Heart left ventricle (tissue), 16 donors: ENCODE results near the gene ZNF628. TPM values are rescaled to one million over a fixed set of nuclear protein-coding genes. Genes with fewer than 3 reads are reported as not detected.

ENCODE experiments used
- ATAC-seq, 4 donors: fragments of 200-7000 bp; cut with Tn5 transposase; one replicate each; pipeline ENCODE4 v1.9.1; 2020 to 2022; ENCODE audit warnings: moderate library complexity in 4 of 4, mild to moderate bottlenecking in 3 of 4, moderate number of reproducible peaks in 1 of 4
- DNase-seq, 5 donors: peaks; one replicate each; pipeline ENCODE4 v3.0.0-alpha.2; 2020
- H3K27ac ChIP-seq, 12 donors: fragments of 200-600 bp; sonication (generic) in 4 of 12; one replicate each; pipeline versions ENCODE4 v1.5.0 to v1.8.0; 2016 to 2022; ENCODE audit warnings: mild to moderate bottlenecking in 2 of 12
- H3K27me3 ChIP-seq, 9 donors: fragments of 200-600 bp; sonication (generic) in 2 of 9; one replicate each; pipeline versions ENCODE4 v1.5.1 to v1.8.0; 2016 to 2022; ENCODE audit warnings: mild to moderate bottlenecking in 3 of 9
- H3K36me3 ChIP-seq, 9 donors: fragments of 200-600 bp; sonication (generic) in 2 of 9; one replicate each; pipeline versions ENCODE4 v1.5.0 to v1.8.0; 2018 to 2022; ENCODE audit warnings: mild to moderate bottlenecking in 2 of 9
- H3K4me1 ChIP-seq, 12 donors: fragments of 200-600 bp; sonication (generic) in 4 of 12; one replicate each; pipeline versions ENCODE4 v1.5.0 to v1.8.0; 2016 to 2022; ENCODE audit warnings: mild to moderate bottlenecking in 3 of 12
- H3K4me3 ChIP-seq, 12 donors: fragments of 200-600 bp; sonication (generic) in 4 of 12; one replicate each; pipeline versions ENCODE4 v1.5.0 to v1.8.0; 2017 to 2022; ENCODE audit warnings: mild to moderate bottlenecking in 9 of 12, moderate library complexity in 4 of 12
- H3K9me3 ChIP-seq, 12 donors: fragments of 200-600 bp; sonication (generic) in 4 of 12; one replicate each; pipeline versions ENCODE4 v1.5.0 to v1.8.0; 2016 to 2022; ENCODE audit warnings: mild to moderate bottlenecking in 1 of 12
- CTCF ChIP-seq, 12 donors: fragments of 200-600 bp; sonication (generic) in 4 of 12; IDR thresholded peaks; one replicate each; pipeline versions ENCODE4 v1.5.0 to v1.8.0; 2018 to 2022; ENCODE audit warnings: antibody characterized with exemption in 12 of 12, mild to moderate bottlenecking in 5 of 12
- POLR2A ChIP-seq, 2 donors: fragments of 450-650 bp; IDR thresholded peaks; one replicate each; pipeline ENCODE4 v1.6.1; 2017; ENCODE audit warnings: antibody characterized with exemption in 2 of 2, mild to moderate bottlenecking in 2 of 2, moderate library complexity in 2 of 2
- WGBS, 4 donors: extraction: QIAGEN DNeasy Blood & Tissue Kit in 2 of 4; methylation state at CpG; one replicate each; pipeline versions ENCODE4 v1.1.5 to v1.1.7; 2013 to 2018; 5-methylcytosine and 5-hydroxymethylcytosine counted together
- intact Hi-C, 10 donors: fragments of 100-400 bp; cut with DNase I; formaldehyde crosslinking; loops; one replicate each; pipeline versions ENCODE4 v1.11.1 to v1.14.2; 2022
- polyA plus RNA-seq, 2 donors: library from polyadenylated mRNA; stranded (reverse); fragments of 200-250 nt; gene quantifications; one replicate each; pipeline ENCODE4 v1.2.3, GENCODE V29; 2013
- total RNA-seq, 9 donors: library from RNA; depleted of rRNA in 2 of 9; stranded (reverse); fragments of >200 nt in 2 of 9; fragmentation: NEBNext Ultra II Directional in 3 of 9; extraction: Animal tissue kit (Norgen Biotek cat#: 25700) in 3 of 9; gene quantifications; one replicate each; pipeline versions ENCODE4 v1.1.0 to v1.2.4, GENCODE V29; 2016 to 2023
- donor health status: ischemic (EF 13 %, LVEDD 7.1; RV severe dilation, severe dysfunction).
- donor health status: healthy with polysubstance abuse.
- donor health status: DM: no; HTN: yes; CAD: no.
- donor health status: DM: no; HTN: no; CAD: no.
- donor health status: ischemic (EF 25% LVEDD 6.9; RV normal size, moderate dysfunction).
- donor health status: ischemic (EF 25% LVEDD 5.7; RV mildly dilated, moderate dysfunction).
- donor health status: healthy.
- donor health status: DM: yes; HTN: yes; CAD: no.
- donor health status: ischemic (EF 35%, LVEDD 5.7; RV mildly dilated, moderate dysfunction).
- donor health status: nonischemic (EF 11% LVEDD 7.7; RV severe dilation, severe dysfunction).
- donor health status: DM: yes; HTN: yes; CAD: no.
- donor health status: PGD.
- donor health status: ischemic (EF 29% LVEDD 5.4; RV normal size, mild dysfunction).
- donor health status: nonischemic (EF 23%, LVEDD 6.1; RV moderate dilation, normal function).

ZNF628 gene
- total and polyA plus RNA-seq, 11 donors: 2.3 to 10.3 (median 5.4) TPM

- intact Hi-C loops: loop anchor here (1.0 to 5.0 kb wide), 6 partner anchors 35 to 165 kb away; no protein-coding TSS in a partner anchor
- Histone ChIP-seq H3K4me3 (no peak overlapping the region), H3K36me3 (no peaks in the 10 kb centered on the region), H3K27me3 (no peaks in the 10 kb centered on the region), H3K9me3 (no peaks in the 10 kb centered on the region), H3K27ac (no peak overlapping the region), H3K4me1 (peaks cover 0 to 12% (median 7%) of the 10 kb centered on the region in 12 donors)
- 29 to 33% (median 31%) methylated on average over 26 to 29 of the region's 29 CpGs for WGBS, 4 donors
- no peak for TF ChIP-seq POLR2A (IDR thresholded peaks at IDR 0.05)
- peak; percentile 96 to 100 (median 99) for TF ChIP-seq CTCF (IDR thresholded peaks at IDR 0.05)
- peak; percentile 74 to 89 (median 88) for ATAC-seq
- DNase-seq: peak; percentile 62 to 88 (median 74)
Observed at GRCh38 chr19:55467236-55468053, 9.0 kb upstream of the ZNF628 start.

GRCh38 chr19:55468054-55468393, 8.4 kb upstream of the ZNF628 start:
- Histone ChIP-seq H3K27ac (no peak overlapping the region), H3K4me1 (peaks cover 0 to 10% (median 5%) of the 10 kb centered on the region in 12 donors), H3K4me3 (no peak overlapping the region), H3K9me3 (no peaks in the 10 kb centered on the region), H3K27me3 (no peaks in the 10 kb centered on the region), H3K36me3 (no peaks in the 10 kb centered on the region)
- ATAC-seq (no peak), DNase-seq (no peak)
- WGBS, 4 donors: 5 to 26% (median 21%) methylated on average over 4 of the region's 4 CpGs
- TF ChIP-seq POLR2A (IDR thresholded peaks at IDR 0.05) (no peak), CTCF (IDR thresholded peaks at IDR 0.05) (peak in 4 of 12 donors; percentile 2 to 44 (median 12))
- intact Hi-C loops: loop anchor here in 4 of 10 donors (1.0 to 5.0 kb wide), 4 partner anchors 34 to 165 kb away; no protein-coding TSS in a partner anchor

GRCh38 chr19:55471266-55471665, 5.2 kb upstream of the ZNF628 start:
- Histone ChIP-seq H3K4me1 (peaks cover 0 to 20% (median 11%) of the 10 kb centered on the region in 12 donors), H3K36me3 (no peaks in the 10 kb centered on the region), H3K9me3 (no peaks in the 10 kb centered on the region), H3K27me3 (no peaks in the 10 kb centered on the region), H3K27ac (no peak overlapping the region), H3K4me3 (no peak overlapping the region)
- 77 to 88% (median 83%) methylated on average over 13 of the region's 13 CpGs for WGBS, 4 donors
- TF ChIP-seq POLR2A (IDR thresholded peaks at IDR 0.05) (no peak), CTCF (IDR thresholded peaks at IDR 0.05) (no peak)
- no peak for ATAC-seq
- intact Hi-C loops: loop anchor here in 1 of 10 donors (5.0 kb wide), 1 partner anchor 161 kb away; no protein-coding TSS in a partner anchor
- DNase-seq: no peak

GRCh38 chr19:55472463-55472862, 4.0 kb upstream of the ZNF628 start:
- no peak for ATAC-seq
- intact Hi-C loops: loop anchor here in 1 of 10 donors (5.0 kb wide), 1 partner anchor 160 kb away; no protein-coding TSS in a partner anchor
- 77 to 100% (median 83%) methylated on average over 5 to 8 of the region's 8 CpGs for WGBS, 4 donors
- DNase-seq: no peak
- Histone ChIP-seq H3K9me3 (no peaks in the 10 kb centered on the region), H3K27ac (no peak overlapping the region), H3K27me3 (no peaks in the 10 kb centered on the region), H3K36me3 (no peaks in the 10 kb centered on the region), H3K4me3 (no peak overlapping the region), H3K4me1 (peaks cover 0 to 21% (median 13%) of the 10 kb centered on the region in 12 donors)
- no peak for TF ChIP-seq POLR2A (IDR thresholded peaks at IDR 0.05)
- no peak for TF ChIP-seq CTCF (IDR thresholded peaks at IDR 0.05)
